ENCODE measurements around the gene EXOC6B. TPM values are rescaled to one million over a fixed set of nuclear protein-coding genes. Genes with fewer than 3 reads are reported as not detected.
"Not testable (repeated sequence)": the region's sequence is repeated elsewhere in the genome, so short reads cannot be mapped to it uniquely, and the experiment has no call there.

The EXOC6B gene
- total RNA-seq, 2 experiments from 2014 or later: 8.5 to 8.6 TPM

DNA sequence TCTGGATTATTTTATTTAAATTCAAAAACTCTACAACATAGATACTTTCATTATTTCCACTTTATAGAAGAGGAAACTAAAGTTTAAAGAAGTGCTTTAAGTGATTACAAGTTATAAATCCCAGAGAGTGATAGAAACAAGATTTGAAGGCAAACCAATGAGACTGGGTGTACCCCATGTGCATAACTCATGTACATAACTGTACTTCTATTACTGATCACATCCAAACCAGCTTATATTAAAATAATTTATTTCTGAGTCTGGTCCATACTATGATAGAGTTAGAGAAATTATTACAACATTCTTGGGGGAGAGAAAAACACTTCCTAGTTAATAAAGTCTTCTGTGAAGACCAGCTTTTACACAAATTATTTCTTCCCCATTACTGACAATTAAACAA lies 221.4 kb downstream of the EXOC6B start:
- POLR2A ChIA-PET: no interaction called here
- peaks cover 15% of the 10 kb centered on the region for H3K4me1 Mint-ChIP-seq (ENCODE audit: low read depth)
- peaks cover 2% of the 10 kb centered on the region for H3K9me3 Mint-ChIP-seq
- H3K36me3 Mint-ChIP-seq: no peaks in the 10 kb centered on the region
- intact Hi-C loops (cut with micrococcal nuclease): loop anchor here (10.0 kb wide), 1 partner anchor 140 kb away; no protein-coding TSS in a partner anchor
- CTCF ChIA-PET: interaction anchor here (0.9 to 2.3 kb wide), 3 partner anchors 10 to 681 kb away, joined by 3 to 9 read pairs (median 8); no protein-coding TSS in a partner anchor
- no peak overlapping the region for H3K27ac Mint-ChIP-seq
- H3K4me3 Mint-ChIP-seq: no peak overlapping the region
- DNase-seq: no peak
- no peaks in the 10 kb centered on the region for H3K27me3 Mint-ChIP-seq

DNA sequence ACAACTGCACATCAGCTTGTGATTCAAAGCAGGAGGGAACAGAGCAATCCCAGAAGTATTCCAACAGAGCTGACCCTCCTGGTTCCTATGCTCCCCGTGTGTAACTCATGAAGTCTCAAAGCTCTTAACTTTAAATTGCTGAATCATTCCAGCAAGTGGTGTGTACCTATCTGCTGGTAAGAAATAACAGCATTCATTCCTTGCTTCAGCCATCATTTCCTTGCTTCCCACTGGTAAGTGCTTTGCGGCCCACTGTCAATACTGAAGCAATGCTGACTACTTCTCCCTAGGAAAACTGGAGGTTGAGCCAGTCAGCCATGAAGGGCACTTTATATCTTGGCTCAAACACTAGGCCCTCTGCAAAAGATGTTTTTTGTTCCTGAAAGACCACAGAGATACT lies 222.4 kb downstream of the EXOC6B start:
- CTCF ChIA-PET: interaction anchor here (0.5 to 2.3 kb wide), 3 partner anchors 11 to 680 kb away, joined by 3 to 9 read pairs (median 8); no protein-coding TSS in a partner anchor

GRCh38 chr2:72602711-72603110 lies 223.1 kb downstream of the EXOC6B start:
- H3K4me3 Mint-ChIP-seq: no peak overlapping the region
- ChIA-PET POLR2A (no interaction called here), CTCF (interaction anchor here (2.3 kb wide), 1 partner anchor 679 kb away, joined by 8 read pairs; no protein-coding TSS in a partner anchor)
- H3K27ac Mint-ChIP-seq: no peak overlapping the region
- peaks cover 15% of the 10 kb centered on the region for H3K4me1 Mint-ChIP-seq (ENCODE audit: low read depth)
- H3K36me3 Mint-ChIP-seq: no peaks in the 10 kb centered on the region
- H3K27me3 Mint-ChIP-seq: no peaks in the 10 kb centered on the region
- H3K9me3 Mint-ChIP-seq: peaks cover 2% of the 10 kb centered on the region
- DNase-seq: no peak
- intact Hi-C loops (cut with micrococcal nuclease): loop anchor here (10.0 kb wide), 1 partner anchor 142 kb away; no protein-coding TSS in a partner anchor

More for the DNA sequence above, 222.4 kb downstream of the EXOC6B start:
- H3K36me3 Mint-ChIP-seq: no peaks in the 10 kb centered on the region
- POLR2A ChIA-PET: no interaction called here
- H3K4me1 Mint-ChIP-seq (ENCODE audit: low read depth): peaks cover 15% of the 10 kb centered on the region
- intact Hi-C loops (cut with micrococcal nuclease): loop anchor here (10.0 kb wide), 1 partner anchor 141 kb away; no protein-coding TSS in a partner anchor
- H3K9me3 Mint-ChIP-seq: peaks cover 2% of the 10 kb centered on the region
- no peak for DNase-seq
- H3K27me3 Mint-ChIP-seq: no peaks in the 10 kb centered on the region
- no peak overlapping the region for H3K4me3 Mint-ChIP-seq
- H3K27ac Mint-ChIP-seq: no peak overlapping the region

- DNase-seq: no peak
- Mint-ChIP-seq H3K27ac (no peak overlapping the region), H3K27me3 (no peaks in the 10 kb centered on the region), H3K9me3 (peaks cover under 1% of the 10 kb centered on the region), H3K4me3 (no peak overlapping the region), H3K36me3 (no peaks in the 10 kb centered on the region), H3K4me1 (ENCODE audit: low read depth) (peaks cover 15% of the 10 kb centered on the region)
- intact Hi-C loops (cut with micrococcal nuclease): loop anchor here (10.0 kb wide), 1 partner anchor 143 kb away; no protein-coding TSS in a partner anchor
- POLR2A ChIA-PET: no interaction called here
- CTCF ChIA-PET: no interaction called here
These were observed 223.7 kb downstream of the EXOC6B start for GRCh38 chr2:72602095-72602494.

- H3K27ac Mint-ChIP-seq; H3K9me3 Mint-ChIP-seq; intact Hi-C loops (cut with micrococcal nuclease); DNase-seq; H3K4me3 Mint-ChIP-seq; POLR2A ChIA-PET; H3K27me3 Mint-ChIP-seq; H3K36me3 Mint-ChIP-seq; H3K4me1 Mint-ChIP-seq (ENCODE audit: low read depth): not testable (repeated sequence)
- CTCF ChIA-PET: interaction anchor here (1.4 kb wide), 1 partner anchor 433 kb away, joined by 5 read pairs; no protein-coding TSS in a partner anchor
These were observed 242.0 kb downstream of the EXOC6B start for GRCh38 chr2:72583836-72584235.

- ChIA-PET POLR2A (no interaction called here), CTCF (interaction anchor here (0.7 to 1.4 kb wide), 2 partner anchors 20 to 433 kb away, joined by 3 to 5 read pairs; no protein-coding TSS in a partner anchor)
- Mint-ChIP-seq H3K36me3 (peaks cover 5% of the 10 kb centered on the region), H3K27ac (no peak overlapping the region), H3K4me3 (no peak overlapping the region), H3K4me1 (ENCODE audit: low read depth) (peaks cover 6% of the 10 kb centered on the region), H3K27me3 (no peaks in the 10 kb centered on the region), H3K9me3 (no peaks in the 10 kb centered on the region)
- intact Hi-C loops (cut with micrococcal nuclease): no loop called here
- no peak for DNase-seq
These were observed 242.5 kb downstream of the EXOC6B start for GRCh38 chr2:72583376-72583775.

DNA sequence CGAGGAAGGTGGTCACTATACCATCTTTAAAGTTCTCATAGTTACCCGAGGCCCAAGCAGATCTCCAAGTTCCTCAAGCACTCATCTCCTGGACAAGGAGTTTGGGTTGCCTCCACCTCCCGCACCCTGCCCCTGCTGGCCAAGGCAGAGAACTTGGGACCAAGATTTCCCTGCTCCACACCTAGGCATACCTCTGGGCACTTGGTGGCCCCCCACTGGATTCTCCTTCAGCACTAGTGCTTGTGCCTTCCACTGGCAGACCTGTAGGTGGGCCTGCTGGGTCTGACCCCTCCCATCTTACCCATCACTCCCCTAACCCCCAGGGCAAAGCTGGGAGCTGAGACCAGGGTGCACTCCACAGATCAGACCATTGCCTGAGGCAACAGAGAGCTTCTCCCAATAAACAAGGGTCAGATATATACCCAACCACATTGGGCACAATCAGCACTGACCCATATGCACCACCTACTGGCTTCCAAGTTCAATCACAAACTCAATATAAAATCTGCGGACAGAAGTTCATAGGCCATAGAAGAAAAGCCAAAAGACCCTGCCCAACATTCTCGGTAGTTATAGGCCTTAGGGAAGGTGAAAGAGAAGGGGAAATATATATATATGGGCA lies 244.2 kb downstream of the EXOC6B start:
- POLR2A ChIA-PET: no interaction called here
- CTCF ChIA-PET: interaction anchor here (0.7 to 4.4 kb wide), 5 partner anchors 12 to 659 kb away, joined by 3 to 49 read pairs (median 4); no protein-coding TSS in a partner anchor
- Mint-ChIP-seq H3K4me1 (ENCODE audit: low read depth) (peaks cover 6% of the 10 kb centered on the region), H3K27ac (no peak overlapping the region), H3K9me3 (no peaks in the 10 kb centered on the region), H3K4me3 (no peak overlapping the region), H3K36me3 (peaks cover 5% of the 10 kb centered on the region), H3K27me3 (no peaks in the 10 kb centered on the region)
- DNase-seq: no peak
- intact Hi-C loops (cut with micrococcal nuclease): no loop called here

GRCh38 chr2:72579591-72580180 lies 246.1 kb downstream of the EXOC6B start:
- CTCF ChIA-PET: interaction anchor here (0.7 to 4.4 kb wide), 14 partner anchors 26 to 1280 kb away, joined by 3 to 49 read pairs (median 4); no protein-coding TSS in a partner anchor
- Mint-ChIP-seq H3K27me3 (no peaks in the 10 kb centered on the region), H3K36me3 (no peaks in the 10 kb centered on the region), H3K9me3 (no peaks in the 10 kb centered on the region), H3K4me1 (ENCODE audit: low read depth) (peaks cover 3% of the 10 kb centered on the region), H3K27ac (no peak overlapping the region), H3K4me3 (no peak overlapping the region)
- no peak for DNase-seq
- POLR2A ChIA-PET: no interaction called here
- intact Hi-C loops (cut with micrococcal nuclease): loop anchor here (1.0 to 5.0 kb wide), 3 partner anchors 429 to 1032 kb away; no protein-coding TSS in a partner anchor

DNA sequence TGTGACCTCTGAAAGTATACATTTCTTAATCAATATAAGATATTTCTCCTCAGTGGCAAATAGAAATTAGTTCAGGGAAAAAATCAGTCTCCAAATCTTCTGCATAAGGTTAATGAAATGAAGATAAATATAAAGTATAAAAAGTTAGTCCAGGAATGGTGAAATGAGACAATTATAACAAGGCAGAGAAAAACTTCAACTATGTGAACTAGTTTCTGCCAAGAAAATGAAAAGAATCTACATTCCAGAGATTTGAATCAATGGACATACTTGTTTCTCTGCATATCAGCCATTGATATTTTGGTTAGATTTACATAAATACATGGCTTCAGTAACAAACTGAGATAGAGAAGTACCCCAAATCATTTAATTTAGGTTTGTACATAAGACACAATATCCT lies 249.0 kb downstream of the EXOC6B start:
- intact Hi-C loops (cut with micrococcal nuclease): loop anchor here (5.0 kb wide), 1 partner anchor 1030 kb away; no protein-coding TSS in a partner anchor
- CTCF ChIA-PET: interaction anchor here (1.0 to 1.1 kb wide), 2 partner anchors 652 to 655 kb away, joined by 3 to 4 read pairs; no protein-coding TSS in a partner anchor
- Mint-ChIP-seq H3K4me1 (ENCODE audit: low read depth) (no peaks in the 10 kb centered on the region), H3K9me3 (no peaks in the 10 kb centered on the region), H3K27ac (no peak overlapping the region), H3K36me3 (no peaks in the 10 kb centered on the region), H3K27me3 (no peaks in the 10 kb centered on the region), H3K4me3 (no peak overlapping the region)
- POLR2A ChIA-PET: interaction anchor here (0.7 kb wide), 1 partner anchor 33 kb away, joined by 3 read pairs; no protein-coding TSS in a partner anchor
- DNase-seq: no peak

DNA sequence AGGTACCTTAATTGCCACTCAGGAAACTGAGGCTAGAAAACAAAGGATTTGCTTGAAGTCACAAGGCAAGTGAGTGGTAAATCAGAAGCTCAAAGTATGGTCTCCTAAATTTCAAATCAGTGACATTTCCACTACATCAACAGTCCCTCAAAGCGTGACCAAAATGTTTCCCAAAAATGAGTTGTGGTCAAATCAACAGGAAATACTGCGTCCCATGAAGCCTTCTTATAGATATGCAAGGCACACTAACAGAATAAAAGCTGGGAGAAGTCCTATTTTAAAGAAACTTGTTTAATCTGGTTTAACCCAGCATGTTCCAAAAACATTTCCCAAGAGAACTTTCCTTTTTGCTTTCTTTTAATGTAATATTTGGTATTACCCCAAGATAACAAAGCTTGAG lies 249.4 kb downstream of the EXOC6B start:
- Mint-ChIP-seq H3K27me3 (no peaks in the 10 kb centered on the region), H3K27ac (no peak overlapping the region), H3K4me3 (no peak overlapping the region), H3K9me3 (no peaks in the 10 kb centered on the region), H3K4me1 (ENCODE audit: low read depth) (no peaks in the 10 kb centered on the region), H3K36me3 (no peaks in the 10 kb centered on the region)
- DNase-seq: no peak
- ChIA-PET CTCF (interaction anchor here (0.9 to 1.1 kb wide), 3 partner anchors 652 to 655 kb away, joined by 3 to 4 read pairs (median 3); no protein-coding TSS in a partner anchor), POLR2A (interaction anchor here (0.7 kb wide), 1 partner anchor 33 kb away, joined by 3 read pairs; no protein-coding TSS in a partner anchor)
- intact Hi-C loops (cut with micrococcal nuclease): loop anchor here (5.0 kb wide), 1 partner anchor 1029 kb away; no protein-coding TSS in a partner anchor

- no peak for DNase-seq
- intact Hi-C loops (cut with micrococcal nuclease): loop anchor here (5.0 kb wide), 1 partner anchor 1028 kb away; no protein-coding TSS in a partner anchor
- POLR2A ChIA-PET: no interaction called here
- Mint-ChIP-seq H3K4me3 (no peak overlapping the region), H3K27me3 (no peaks in the 10 kb centered on the region), H3K27ac (no peak overlapping the region), H3K9me3 (no peaks in the 10 kb centered on the region), H3K36me3 (no peaks in the 10 kb centered on the region), H3K4me1 (ENCODE audit: low read depth) (no peaks in the 10 kb centered on the region)
- CTCF ChIA-PET: interaction anchor here (1.0 to 1.3 kb wide), 2 partner anchors 425 to 1028 kb away, joined by 3 read pairs; no protein-coding TSS in a partner anchor
These were observed 250.9 kb downstream of the EXOC6B start for GRCh38 chr2:72574886-72575285.

- DNase-seq: no peak
- H3K27ac Mint-ChIP-seq: no peak overlapping the region
- intact Hi-C loops (cut with micrococcal nuclease): no loop called here
- no peaks in the 10 kb centered on the region for H3K9me3 Mint-ChIP-seq
- ChIA-PET POLR2A (no interaction called here), CTCF (no interaction called here)
- H3K27me3 Mint-ChIP-seq: no peaks in the 10 kb centered on the region
- H3K4me3 Mint-ChIP-seq: no peak overlapping the region
- H3K36me3 Mint-ChIP-seq: no peaks in the 10 kb centered on the region
- H3K4me1 Mint-ChIP-seq (ENCODE audit: low read depth): no peaks in the 10 kb centered on the region
These were observed 252.6 kb downstream of the EXOC6B start for GRCh38 chr2:72573232-72573631.

All from activated CD4-positive, alpha-beta memory T cell treated with anti-CD3 and anti-CD28 coated beads for 36 hours (primary cell).